HG03175 (cell line): ENCODE data around the gene LMTK2.
A peak's percentile ranks its signal among the peaks of the same experiment; 100 is the strongest.

Source experiments
- ATAC-seq: cut with Tn5 transposase; IDR thresholded peaks from one replicate; pipeline ENCODE4 v1.9.1; 2021; ENCODE audit warnings: mild to moderate bottlenecking, moderate library complexity; ENCODE audit not compliant: unreplicated experiment

LMTK2 gene

DNA sequence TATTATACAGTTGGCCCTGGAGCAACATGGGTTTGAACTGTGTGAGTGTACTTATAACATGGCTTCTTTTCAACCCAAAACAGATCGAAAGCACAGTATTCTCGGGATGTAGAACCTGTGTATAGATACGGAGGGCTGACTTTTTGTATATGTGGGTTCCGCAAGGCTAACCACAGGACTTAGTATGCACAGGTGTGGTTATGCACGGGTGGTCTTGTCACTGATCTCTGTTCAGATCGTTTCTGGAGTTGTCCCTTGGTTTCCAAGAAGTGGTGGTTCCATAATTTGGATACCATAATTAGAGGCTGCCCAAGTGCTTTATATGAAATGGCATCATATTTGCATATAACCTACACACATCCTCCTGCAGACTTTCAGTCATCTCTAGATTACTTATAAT is 93.7 kb downstream of the LMTK2 start:
- peak; percentile 34 for ATAC-seq

DNA sequence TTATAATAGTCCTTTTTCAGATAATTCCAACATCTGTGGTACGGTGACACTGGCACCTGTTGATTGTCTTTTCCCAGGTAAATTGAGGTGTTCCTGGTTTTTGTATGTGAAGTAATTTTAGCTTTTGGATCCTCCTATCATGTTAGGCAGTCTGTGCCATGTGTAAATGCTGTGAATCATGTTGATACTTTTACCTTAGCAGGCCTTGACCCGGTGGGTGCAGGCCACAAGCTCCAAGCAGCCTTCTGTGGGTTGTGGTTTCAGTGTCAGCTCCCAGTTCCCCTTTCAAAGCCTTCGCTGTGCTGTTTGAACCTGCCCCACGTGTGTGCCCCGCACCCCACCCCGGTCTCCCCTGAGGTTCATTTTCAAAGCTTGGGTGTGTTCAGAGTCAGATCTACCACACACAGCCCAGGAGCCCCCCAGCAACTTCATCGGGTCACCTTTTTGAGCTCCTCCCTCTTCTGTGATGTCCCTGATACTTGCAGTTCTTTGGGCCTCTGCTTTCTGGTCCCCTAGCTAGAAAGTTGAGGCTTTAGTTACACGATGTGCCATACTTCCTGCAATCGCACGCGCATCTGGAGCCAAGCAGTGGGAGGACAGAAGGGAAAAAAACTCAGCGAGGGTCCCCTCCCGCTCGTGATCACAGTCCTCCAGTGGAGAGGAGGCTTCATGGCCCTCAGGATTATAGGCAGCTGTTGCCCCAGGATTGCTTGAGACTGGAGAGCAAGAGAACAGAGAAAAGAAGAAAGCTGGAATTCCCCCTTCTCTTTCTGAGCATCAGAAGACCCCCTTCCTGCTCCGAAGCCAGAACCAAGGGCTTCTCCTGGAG is 95.9 kb downstream of the LMTK2 start:
- peak; percentile 96 for ATAC-seq

DNA sequence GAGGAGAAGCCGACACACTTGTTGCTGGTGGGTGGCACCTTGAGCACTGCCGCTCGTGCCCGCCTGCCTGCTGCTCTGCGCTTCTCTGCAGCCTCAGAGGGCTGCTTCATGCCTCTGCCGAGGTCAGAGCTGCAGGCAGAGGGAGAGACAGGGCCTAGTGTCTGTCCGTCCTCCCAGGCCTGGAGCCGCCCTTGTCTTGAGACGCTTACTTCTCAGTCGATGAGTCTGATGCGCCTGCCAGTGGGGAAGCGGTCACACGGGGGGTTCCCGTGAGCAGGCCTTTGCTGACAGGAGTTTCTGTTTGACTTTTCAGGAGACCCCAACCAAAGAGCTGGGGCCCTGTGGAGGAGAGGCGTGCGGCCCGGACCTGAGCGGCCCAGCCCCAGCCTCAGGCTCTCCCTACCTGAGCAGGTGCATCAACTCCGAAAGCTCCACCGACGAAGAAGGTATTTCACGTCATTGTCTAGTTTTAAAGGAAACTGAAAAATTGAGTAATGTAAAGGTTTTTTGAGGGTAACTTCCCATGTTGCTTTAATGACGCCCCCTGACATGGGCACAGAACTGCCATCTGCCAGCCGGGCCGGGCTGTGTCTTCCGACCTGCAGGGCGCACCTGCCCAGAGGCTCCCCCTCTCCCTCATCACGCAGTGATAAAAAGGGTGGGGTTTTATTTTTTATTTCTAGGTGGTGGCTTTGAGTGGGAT is 96.8 kb downstream of the LMTK2 start:
- peak; percentile 30 for ATAC-seq

DNA sequence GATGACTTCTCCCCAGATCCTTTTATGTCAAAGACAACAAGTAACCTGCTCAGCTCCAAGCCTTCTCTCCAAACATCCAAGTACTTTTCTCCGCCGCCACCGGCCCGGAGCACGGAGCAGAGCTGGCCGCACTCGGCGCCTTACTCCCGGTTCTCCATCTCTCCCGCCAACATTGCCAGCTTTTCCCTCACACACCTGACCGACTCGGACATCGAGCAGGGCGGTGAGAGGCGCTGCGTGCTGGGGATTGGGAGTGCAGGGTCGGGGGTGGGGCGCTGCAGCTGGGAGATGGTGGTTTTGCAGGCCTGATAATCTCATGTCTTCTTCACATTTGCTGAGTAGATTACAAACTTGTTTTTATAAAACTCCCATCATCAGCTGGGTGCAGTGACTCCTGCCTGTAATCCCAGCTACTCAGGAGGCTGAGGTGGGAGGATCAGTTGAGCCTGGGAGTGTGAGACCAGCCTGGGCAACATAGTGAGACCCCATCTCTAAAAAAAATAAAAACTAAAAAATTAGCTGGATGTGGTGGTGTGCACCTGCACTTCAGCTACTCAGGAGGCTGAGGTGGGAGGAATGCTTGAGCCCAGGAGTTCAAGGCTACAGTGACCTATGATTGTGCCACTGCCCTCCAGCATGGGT is 97.4 kb downstream of the LMTK2 start:
- ATAC-seq, result no peak

DNA sequence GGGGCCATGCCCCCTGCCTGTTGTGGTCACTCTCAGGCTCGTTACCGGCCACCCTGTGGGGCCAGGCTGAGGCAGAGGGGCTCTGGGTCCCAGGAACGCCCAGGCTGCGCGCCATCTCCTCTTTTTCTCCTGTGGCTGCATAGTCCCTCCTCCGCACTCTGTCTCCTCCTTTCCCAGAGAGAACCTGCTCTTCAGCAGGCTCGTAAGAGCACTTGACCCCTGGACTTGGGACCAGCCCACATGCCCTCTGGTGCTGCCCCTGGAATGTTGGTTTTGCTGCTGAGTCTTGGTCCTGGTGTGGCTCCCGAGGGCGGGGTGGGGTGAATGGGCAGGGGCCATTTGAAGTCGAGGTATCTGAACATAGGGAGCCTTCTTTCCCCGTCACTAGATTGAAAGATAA is 98.0 kb downstream of the LMTK2 start:
- ATAC-seq, result no peak

DNA sequence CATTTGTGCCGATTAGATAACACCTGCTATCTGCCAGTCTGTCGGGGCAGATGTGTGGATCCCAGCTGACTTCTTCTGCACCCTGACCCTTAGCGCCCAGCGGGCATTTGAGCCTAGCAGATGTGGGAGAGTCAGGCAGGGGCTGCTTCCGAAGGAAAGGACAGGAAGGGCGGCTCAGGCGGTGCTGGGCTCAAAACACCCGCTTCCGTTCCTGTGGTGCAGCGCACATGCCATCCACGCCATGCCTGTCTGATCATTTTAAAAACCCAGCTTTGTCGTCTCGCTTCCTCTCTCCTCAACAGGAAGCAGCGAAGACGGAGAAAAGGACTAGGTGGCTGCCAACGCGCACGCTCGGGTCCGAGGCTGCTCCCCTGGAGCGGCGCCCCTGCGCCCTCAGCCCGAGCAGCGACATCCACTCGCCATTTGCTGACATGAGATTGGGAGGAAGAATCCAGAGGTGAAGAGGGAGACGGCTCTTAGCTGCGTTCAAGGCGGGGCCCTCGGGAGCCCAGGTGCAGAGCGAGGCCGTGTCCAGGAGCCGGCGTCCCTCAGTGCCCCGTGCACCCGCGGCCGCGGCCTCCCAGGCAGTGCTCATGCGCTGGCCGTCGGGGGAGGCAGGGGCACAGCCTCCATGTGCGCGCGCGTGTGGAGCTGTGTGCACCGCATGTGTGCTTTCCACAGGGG is 98.6 kb downstream of the LMTK2 start:
- no peak for ATAC-seq

DNA sequence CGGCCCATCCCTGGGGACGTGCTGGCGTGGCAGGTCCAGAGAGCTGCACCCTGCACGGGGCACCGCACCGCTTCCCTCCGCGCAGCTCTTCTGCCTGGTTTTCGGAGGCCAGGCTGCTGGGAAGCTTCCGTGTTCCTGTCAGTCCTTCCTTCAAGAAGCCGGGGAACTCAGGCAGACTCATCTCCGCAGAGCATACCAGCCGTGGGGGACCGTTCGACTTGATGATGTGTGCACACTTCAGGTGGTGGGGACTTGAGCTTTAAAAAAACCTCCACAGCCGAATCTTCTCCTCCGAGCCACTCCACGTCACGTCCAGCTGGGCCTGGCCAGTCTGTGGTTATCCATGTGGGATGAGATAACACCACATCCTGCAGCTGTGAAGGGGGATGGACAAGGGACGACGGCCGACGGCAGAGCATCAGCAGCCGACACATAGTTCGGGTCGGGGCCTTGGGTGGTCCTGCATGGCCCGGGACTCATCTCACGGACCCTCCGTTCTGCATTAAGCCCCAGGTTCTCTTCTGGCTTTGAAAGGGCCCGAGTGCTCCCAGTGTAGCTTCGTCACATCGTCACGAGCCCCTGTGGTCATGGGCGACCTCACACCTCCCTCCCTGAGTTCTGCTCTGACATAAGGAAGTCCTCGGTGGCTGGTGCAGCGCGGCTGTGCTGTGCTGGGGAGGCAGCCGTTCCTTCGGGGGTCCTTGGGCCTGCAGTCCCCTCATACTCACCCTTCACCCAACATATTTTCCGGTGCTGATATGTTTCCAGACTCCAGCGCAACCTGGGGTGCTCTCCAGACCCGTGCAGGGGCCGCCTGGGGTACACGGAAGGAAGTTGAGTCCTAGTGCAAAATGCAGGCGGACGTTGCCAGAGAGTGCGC is 100.0 kb downstream of the LMTK2 start:
- no peak for ATAC-seq

DNA sequence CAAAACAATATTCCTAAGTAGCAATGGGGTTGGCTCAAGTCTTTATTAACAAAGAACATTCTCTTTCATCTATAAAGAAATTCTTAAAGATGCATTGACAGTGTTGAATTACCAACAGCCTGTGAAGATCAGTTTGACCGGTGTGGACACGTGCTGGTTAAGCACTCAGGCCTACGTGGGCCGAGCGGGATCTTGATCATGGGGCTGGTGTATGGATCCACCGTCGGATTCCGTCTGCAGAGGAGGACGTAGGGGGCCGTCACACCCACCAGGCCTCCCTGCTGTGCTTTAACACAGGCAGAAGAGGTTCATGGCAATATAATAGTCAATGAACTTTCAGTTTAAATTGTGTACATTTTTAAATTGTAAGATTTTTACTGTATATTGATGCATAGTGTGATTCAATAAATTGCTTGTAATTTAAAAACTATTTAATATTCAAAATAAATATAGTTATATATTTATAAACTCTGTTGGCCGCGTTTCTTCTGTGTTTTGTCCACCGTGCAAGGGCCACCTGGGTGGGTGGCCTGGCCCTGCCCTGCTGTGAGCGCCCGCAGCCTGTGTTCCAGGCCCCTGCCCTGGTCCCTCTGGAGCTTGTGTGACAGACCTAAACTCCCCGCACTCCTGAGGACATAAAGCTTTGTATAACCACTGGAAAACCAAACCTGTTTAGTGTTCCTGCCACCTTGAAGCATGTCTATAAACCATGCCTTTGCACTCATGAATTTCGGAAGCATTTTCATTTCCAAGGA is 102.7 kb downstream of the LMTK2 start:
- no peak for ATAC-seq

DNA sequence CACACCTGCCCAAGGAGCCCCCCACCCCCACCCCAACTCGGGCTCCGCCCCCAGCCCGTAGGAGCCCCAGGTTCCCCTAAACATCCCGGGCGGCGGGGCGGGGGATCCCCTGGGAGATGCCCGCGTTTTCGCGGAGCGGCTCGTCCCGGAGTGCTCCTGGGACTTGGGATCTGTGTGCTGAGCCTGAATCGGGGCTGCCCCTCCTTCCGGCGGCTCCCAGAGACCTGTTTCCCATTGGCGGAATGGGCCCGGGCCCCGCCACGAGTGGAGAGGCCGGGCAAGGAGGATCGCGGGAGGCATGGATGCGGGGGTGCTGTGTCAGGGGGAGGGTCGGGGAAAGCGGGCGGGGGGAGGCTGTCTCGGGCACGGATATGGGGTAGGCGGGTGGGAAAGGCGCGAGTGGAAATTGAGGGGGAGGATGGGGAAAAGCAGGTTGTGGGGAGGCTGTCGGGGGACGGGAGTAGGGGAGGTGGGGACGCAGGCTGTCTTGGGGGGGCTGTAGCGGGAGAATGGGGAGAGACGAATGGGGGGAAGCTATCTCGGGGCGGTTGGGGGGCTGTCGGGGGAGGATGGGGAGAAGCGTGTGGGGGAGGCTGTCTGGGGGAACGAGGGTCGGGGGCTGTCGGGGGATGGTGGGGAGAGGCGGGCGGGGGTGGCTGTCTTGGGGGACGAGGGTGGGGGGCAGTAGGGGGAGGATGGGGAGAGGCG is 104.0 kb downstream of the LMTK2 start:
- no peak for ATAC-seq

DNA sequence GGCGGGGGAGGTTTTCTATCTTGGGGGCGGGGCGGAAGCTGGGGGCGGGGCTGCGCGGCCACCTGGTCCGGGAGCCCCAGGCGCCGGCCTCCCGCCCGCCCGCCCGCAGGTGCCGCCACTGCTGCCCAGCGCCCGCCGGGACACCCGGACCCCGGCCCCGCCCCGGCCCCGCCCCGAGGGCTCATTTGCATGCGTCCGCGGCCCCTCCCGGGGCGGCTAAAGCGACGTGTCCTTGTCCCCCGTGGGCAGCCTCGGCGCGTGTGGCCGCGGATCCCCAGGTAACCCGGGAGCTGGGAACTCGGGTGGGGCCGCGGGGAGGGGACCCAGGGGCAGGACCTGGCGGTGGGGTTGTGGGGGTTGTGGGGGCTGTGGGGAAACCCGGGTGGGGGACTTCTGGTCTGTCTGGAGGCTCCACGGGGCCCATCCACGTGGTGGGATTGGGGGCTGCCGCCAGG is 104.6 kb downstream of the LMTK2 start, which contains the start of gene BHLHA15:
Gene BHLHA15 (plus strand): TSS at position 219 of the 455 bp plus-strand sequence. CDS start 871 bp downstream, outside the sequence.
- ATAC-seq, result no peak

DNA sequence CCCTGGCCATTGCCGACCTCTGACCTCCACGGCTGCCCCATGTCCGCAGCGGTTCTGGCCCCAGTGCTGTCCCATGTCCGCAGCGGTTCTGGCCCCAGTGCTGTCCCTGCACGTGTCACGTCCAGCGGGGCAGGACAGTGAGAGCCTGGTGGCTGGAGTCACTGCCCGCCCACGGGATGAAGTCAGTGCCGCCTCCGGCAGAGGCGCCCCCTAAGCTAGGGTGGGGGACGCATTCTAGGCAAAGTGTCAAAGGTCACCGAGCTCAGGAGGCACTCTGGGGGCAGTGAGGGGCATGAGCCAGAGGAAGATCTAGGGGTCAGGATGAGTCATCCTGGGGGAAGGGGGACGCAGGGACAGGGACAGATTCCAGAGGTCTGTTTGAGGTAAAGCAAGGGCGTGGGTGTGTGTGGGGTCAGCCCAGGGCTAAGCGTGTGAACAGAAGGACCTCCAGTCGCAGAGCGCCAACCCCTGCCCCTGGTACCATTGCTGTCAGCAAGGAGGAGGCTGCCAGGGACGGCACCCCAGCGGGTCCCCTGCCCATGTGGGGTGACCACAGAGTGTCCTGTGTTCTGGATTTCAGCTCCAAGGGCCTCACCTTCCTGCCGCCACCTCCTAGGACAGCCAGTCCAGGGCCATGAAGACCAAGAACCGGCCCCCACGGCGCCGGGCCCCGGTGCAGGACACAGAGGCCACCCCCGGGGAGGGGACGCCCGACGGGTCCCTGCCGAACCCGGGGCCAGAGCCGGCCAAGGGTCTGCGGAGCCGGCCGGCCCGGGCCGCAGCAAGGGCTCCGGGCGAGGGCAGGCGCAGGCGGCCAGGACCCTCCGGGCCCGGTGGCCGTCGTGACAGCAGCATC is 105.2 kb downstream of the LMTK2 start:
- ATAC-seq, result no peak

DNA sequence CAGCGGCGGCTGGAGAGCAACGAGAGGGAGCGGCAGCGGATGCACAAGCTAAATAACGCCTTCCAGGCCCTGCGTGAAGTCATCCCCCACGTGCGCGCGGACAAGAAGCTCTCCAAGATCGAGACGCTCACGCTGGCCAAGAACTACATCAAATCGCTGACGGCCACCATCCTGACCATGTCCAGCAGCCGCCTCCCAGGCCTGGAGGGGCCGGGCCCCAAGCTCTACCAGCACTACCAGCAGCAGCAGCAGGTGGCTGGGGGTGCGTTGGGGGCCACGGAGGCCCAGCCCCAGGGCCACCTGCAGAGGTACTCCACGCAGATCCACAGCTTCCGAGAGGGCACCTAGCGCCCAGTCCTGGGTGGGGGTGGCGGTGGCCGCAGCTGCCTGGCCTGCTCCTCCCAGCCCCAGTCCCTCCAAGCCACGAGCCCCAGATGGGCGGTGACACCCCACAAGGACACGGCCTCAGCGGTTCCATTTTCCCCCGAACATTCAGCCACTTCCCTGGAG is 105.9 kb downstream of the LMTK2 start:
- ATAC-seq, result no peak

DNA sequence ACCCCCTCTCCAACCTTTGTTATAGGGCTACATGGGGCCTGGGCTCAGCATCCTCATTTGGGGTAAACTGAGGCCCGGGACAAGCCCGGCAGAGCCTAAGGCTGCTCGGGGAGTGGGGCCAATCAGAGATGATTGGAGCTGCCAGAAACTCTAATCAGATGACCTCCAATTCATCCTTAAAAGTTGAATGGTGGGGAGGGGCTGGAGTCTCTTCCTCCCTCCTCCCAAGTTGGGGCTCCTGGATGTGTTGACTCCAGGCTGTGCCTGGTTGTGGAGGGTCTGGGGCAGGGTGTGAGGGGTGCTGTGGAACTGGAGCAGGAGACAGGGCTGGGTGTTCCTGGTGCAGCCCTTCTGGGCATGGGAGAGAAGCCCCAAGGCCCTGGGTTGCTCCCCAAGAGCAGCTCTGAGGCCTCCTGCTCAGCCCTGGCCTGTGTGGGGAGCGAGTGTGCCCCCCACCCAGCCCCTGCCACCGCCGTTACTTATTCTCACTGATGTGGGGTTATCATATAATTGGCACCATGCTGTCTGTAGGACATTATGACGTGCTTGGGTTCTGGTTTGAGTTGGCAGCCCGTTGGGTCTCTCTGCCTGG is 106.7 kb downstream of the LMTK2 start:
- no peak for ATAC-seq

DNA sequence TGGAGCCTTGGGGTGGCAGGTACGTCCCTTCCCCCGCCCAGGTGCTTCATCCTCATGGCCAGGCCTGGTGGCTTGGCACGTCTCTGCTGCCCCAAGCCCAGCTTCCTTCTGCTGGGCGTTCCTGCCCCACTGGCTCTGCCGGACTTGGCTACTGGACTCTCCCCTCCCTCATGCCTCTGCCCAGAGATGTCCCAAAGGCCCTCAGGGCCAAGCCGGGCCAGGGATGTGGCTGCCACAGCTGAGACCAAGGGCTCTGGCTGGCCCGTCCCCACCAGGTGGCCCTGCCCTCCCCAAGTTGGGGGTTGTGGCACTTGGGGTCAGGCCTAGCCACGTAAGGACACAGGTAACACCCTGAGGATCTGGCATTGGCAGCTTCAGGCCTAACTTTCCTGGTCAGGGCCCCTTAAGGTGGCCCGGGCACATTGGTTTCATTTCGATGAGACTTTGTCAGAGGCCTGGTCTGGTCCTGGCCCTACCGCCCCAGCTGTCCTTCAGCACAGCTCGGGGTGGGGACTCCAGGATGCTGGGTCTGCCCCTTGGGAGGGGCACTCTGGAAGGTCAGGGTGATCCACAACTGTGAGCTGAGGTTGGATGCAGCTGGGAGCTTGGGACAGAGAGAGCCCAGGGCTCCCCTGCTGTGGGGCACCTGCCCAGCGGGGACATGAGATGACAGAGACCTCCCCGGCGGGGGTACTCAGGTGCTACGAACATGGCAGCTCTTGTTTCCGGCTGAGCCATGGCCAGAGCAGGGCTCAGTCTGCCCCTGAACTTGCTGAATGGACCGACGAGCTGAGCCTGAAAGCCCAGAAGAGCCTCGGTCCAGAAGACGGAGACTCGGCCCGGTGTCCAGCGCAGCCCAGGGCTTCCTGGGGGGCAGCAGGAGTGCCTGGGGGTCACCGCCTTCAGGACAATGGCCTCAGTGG is 107.5 kb downstream of the LMTK2 start:
- no peak for ATAC-seq

DNA sequence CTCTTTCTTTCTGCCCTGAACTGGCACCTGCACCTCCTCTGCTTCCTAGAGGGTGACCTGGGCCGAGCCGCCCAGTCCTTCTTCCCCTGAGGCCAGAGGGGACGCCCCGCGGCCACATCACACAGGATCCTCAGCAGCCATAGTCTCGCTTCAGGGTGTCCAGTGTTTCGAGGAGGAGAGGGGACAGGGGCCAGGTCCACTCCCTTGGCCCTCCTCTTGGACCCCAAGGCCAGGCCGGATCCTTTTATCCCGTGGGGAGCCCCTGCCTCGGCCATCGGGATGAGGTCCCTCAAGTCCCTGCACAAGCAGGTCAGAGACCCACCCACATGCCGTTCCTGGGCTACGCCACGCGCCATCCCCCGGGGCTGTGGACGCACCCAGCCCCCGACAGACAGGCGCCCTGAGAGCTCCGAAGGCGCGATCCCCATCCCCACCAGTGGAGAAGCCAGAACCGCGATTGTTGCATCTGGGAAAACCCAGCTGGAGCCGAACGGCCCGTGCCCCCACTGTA is 108.2 kb downstream of the LMTK2 start:
- ATAC-seq, result no peak
